ENCODE results near the gene FAM3B. TPM values are rescaled to one million over a fixed set of nuclear protein-coding genes. Genes with fewer than 3 reads are reported as not detected.

The FAM3B gene
- not detected for total RNA-seq

GRCh38 chr21:41316200-41317062 is at the start of gene FAM3B:
Gene FAM3B, plus strand, starts transcription at chr21:41316801. Its CDS starts 79 bp downstream, at chr21:41316880.
- Mint-ChIP-seq H3K36me3 (no peaks in the 10 kb centered on the region), H3K27ac (no peak within 1 kb of the TSS), H3K9me3 (no peaks in the 10 kb centered on the region)
- DNase-seq (ENCODE audit: low spot score in 2 of 2) (no peak), ATAC-seq (peak in 1 of 2 donors; percentile 30)

GRCh38 chr21:41267346-41267745 is 49.3 kb upstream of the FAM3B start:
- ATAC-seq: no peak
- peaks cover 2 to 3% of the 10 kb centered on the region in 2 donors for H3K9me3 Mint-ChIP-seq
- no peak overlapping the region for H3K27ac Mint-ChIP-seq
- no peak for DNase-seq (ENCODE audit: low spot score in 2 of 2)
- H3K36me3 Mint-ChIP-seq: peaks cover under 1 to 3% of the 10 kb centered on the region in 2 donors

- peaks cover 8 to 10% of the 10 kb centered on the region in 2 donors for H3K36me3 Mint-ChIP-seq
- no peak overlapping the region for H3K27ac Mint-ChIP-seq
- ATAC-seq (no peak), DNase-seq (ENCODE audit: low spot score in 2 of 2) (no peak)
- H3K9me3 Mint-ChIP-seq: peaks cover 9 to 10% of the 10 kb centered on the region in 2 donors
Observed at GRCh38 chr21:41269535-41269934, 47.1 kb upstream of the FAM3B start.

GRCh38 chr21:41277196-41277595 is 39.4 kb upstream of the FAM3B start:
- Mint-ChIP-seq H3K27ac (no peak overlapping the region), H3K36me3 (peaks cover 8% of the 10 kb centered on the region in 2 donors), H3K9me3 (peaks cover 8% of the 10 kb centered on the region in 2 donors)
- ATAC-seq (no peak), DNase-seq (ENCODE audit: low spot score in 2 of 2) (no peak)

GRCh38 chr21:41277846-41278245 is 38.8 kb upstream of the FAM3B start:
- H3K27ac Mint-ChIP-seq: no peak overlapping the region
- H3K9me3 Mint-ChIP-seq: peaks cover 2% of the 10 kb centered on the region in 2 donors
- H3K36me3 Mint-ChIP-seq: peaks cover 2 to 3% of the 10 kb centered on the region in 2 donors
- no peak for DNase-seq (ENCODE audit: low spot score in 2 of 2)
- ATAC-seq: no peak

GRCh38 chr21:41280115-41280919 is 36.3 kb upstream of the FAM3B start:
- ATAC-seq (no peak), DNase-seq (ENCODE audit: low spot score in 2 of 2) (no peak)
- Mint-ChIP-seq H3K27ac (no peak overlapping the region), H3K36me3 (no peaks in the 10 kb centered on the region), H3K9me3 (no peaks in the 10 kb centered on the region)

GRCh38 chr21:41282412-41282811 is 34.2 kb upstream of the FAM3B start:
- ATAC-seq: no peak
- no peak for DNase-seq (ENCODE audit: low spot score in 2 of 2)
- no peaks in the 10 kb centered on the region for H3K9me3 Mint-ChIP-seq
- H3K27ac Mint-ChIP-seq: no peak overlapping the region
- no peaks in the 10 kb centered on the region for H3K36me3 Mint-ChIP-seq

GRCh38 chr21:41283211-41283818 is 33.3 kb upstream of the FAM3B start:
- DNase-seq (ENCODE audit: low spot score in 2 of 2) (peak in 1 of 2 donors; percentile 44), ATAC-seq (peak; percentile 92 to 93)
- Mint-ChIP-seq H3K27ac (no peak overlapping the region), H3K36me3 (no peaks in the 10 kb centered on the region), H3K9me3 (no peaks in the 10 kb centered on the region)

- H3K9me3 Mint-ChIP-seq: no peaks in the 10 kb centered on the region
- no peak overlapping the region for H3K27ac Mint-ChIP-seq
- no peaks in the 10 kb centered on the region for H3K36me3 Mint-ChIP-seq
- ATAC-seq (no peak), DNase-seq (ENCODE audit: low spot score in 2 of 2) (no peak)
Observed at GRCh38 chr21:41289431-41289830, 27.2 kb upstream of the FAM3B start.

- ATAC-seq (no peak), DNase-seq (ENCODE audit: low spot score in 2 of 2) (no peak)
- Mint-ChIP-seq H3K27ac (no peak overlapping the region), H3K9me3 (no peaks in the 10 kb centered on the region), H3K36me3 (no peaks in the 10 kb centered on the region)
Observed at GRCh38 chr21:41290106-41290799, 26.3 kb upstream of the FAM3B start.

- DNase-seq (ENCODE audit: low spot score in 2 of 2) (no peak), ATAC-seq (no peak)
- H3K27ac Mint-ChIP-seq: no peak overlapping the region
- no peaks in the 10 kb centered on the region for H3K36me3 Mint-ChIP-seq
- peaks cover 0 to 4% of the 10 kb centered on the region in 2 donors for H3K9me3 Mint-ChIP-seq
Observed at GRCh38 chr21:41294548-41295231, 21.9 kb upstream of the FAM3B start.

GRCh38 chr21:41295721-41296254 is 20.8 kb upstream of the FAM3B start:
- DNase-seq (ENCODE audit: low spot score in 2 of 2) (no peak), ATAC-seq (no peak)
- H3K27ac Mint-ChIP-seq: no peak overlapping the region
- H3K9me3 Mint-ChIP-seq: peaks cover 0 to 4% of the 10 kb centered on the region in 2 donors
- H3K36me3 Mint-ChIP-seq: no peaks in the 10 kb centered on the region

GRCh38 chr21:41302976-41303375 is 13.6 kb upstream of the FAM3B start:
- Mint-ChIP-seq H3K36me3 (peaks cover 0 to 14% of the 10 kb centered on the region in 2 donors), H3K9me3 (peaks cover 3 to 10% of the 10 kb centered on the region in 2 donors), H3K27ac (no peak overlapping the region)
- ATAC-seq: no peak
- no peak for DNase-seq (ENCODE audit: low spot score in 2 of 2)

GRCh38 chr21:41304068-41304720 is 12.4 kb upstream of the FAM3B start:
- peaks cover 0 to 14% of the 10 kb centered on the region in 2 donors for H3K36me3 Mint-ChIP-seq
- DNase-seq (ENCODE audit: low spot score in 2 of 2): no peak
- peaks cover 3 to 10% of the 10 kb centered on the region in 2 donors for H3K9me3 Mint-ChIP-seq
- no peak overlapping the region for H3K27ac Mint-ChIP-seq
- no peak for ATAC-seq

- peaks cover 0 to 14% of the 10 kb centered on the region in 2 donors for H3K36me3 Mint-ChIP-seq
Observed at GRCh38 chr21:41307219-41307618, 9.4 kb upstream of the FAM3B start.

More at GRCh38 chr21:41307219-41307618, 9.4 kb upstream of the FAM3B start:
- ATAC-seq (no peak), DNase-seq (ENCODE audit: low spot score in 2 of 2) (no peak)
- Mint-ChIP-seq H3K9me3 (peaks cover 3 to 8% of the 10 kb centered on the region in 2 donors), H3K27ac (no peak overlapping the region)

All from activated naive CD4-positive, alpha-beta T cell treated with anti-CD3 and anti-CD28 coated beads, Interleukin-2, amount 50 U/mL, for 72 hours (primary cell).